Endodermal cell (in vitro differentiated cells): ENCODE data around the gene PLBD2. TPM values are rescaled to one million over a fixed set of nuclear protein-coding genes. Genes with fewer than 3 reads are reported as not detected.

Experiments used
- DNase-seq: peaks from one replicate; pipeline ENCODE4 v3.0.0-alpha.2; 2017
- H3K27ac ChIP-seq: 2 replicates; pipeline ENCODE4 v1.5.1; 2013; ENCODE audit warnings: mild to moderate bottlenecking, low read depth, low read length, moderate library complexity
- H3K27me3 ChIP-seq: 2 replicates; pipeline ENCODE4 v1.6.1; 2013; ENCODE audit warnings: mild to moderate bottlenecking, low read length, moderate library complexity; ENCODE audit not compliant: insufficient read depth, control insufficient read depth, poor library complexity, severe bottlenecking
- H3K36me3 ChIP-seq: 2 replicates; pipeline ENCODE4 v1.7.0; 2013; ENCODE audit warnings: mild to moderate bottlenecking, low read length, moderate library complexity; ENCODE audit not compliant: control insufficient read depth, insufficient read depth
- H3K4me1 ChIP-seq: one replicate; pipeline ENCODE4 v1.7.0; 2013; ENCODE audit warnings: low read length; ENCODE audit not compliant: control insufficient read depth, insufficient read depth
- H3K4me3 ChIP-seq: 2 replicates; pipeline ENCODE4 v1.5.1; 2013; ENCODE audit warnings: mild to moderate bottlenecking, low read length, moderate library complexity
- H3K9ac ChIP-seq: 2 replicates; pipeline ENCODE4 v1.6.1; 2013; ENCODE audit warnings: mild to moderate bottlenecking, low read length, moderate library complexity; ENCODE audit not compliant: poor library complexity, severe bottlenecking; ENCODE audit errors: extremely low read depth
- H3K9me3 ChIP-seq: 2 replicates; pipeline ENCODE4 v1.6.1; 2013; ENCODE audit warnings: mild to moderate bottlenecking, low read length, moderate library complexity; ENCODE audit not compliant: control insufficient read depth
- H3K27ac Mint-ChIP-seq: 2 replicates; pipeline ENCODE4 v1.8.0; 2020; ENCODE audit warnings: mixed read lengths
- H3K27me3 Mint-ChIP-seq: 2 replicates; pipeline ENCODE4 v1.8.0; 2021; ENCODE audit warnings: mild to moderate bottlenecking, mixed read lengths; ENCODE audit not compliant: insufficient read depth
- H3K36me3 Mint-ChIP-seq: 2 replicates; pipeline ENCODE4 v1.8.0; 2020; ENCODE audit warnings: low read depth, mixed read lengths
- H3K4me1 Mint-ChIP-seq: 2 replicates; pipeline ENCODE4 v1.8.0; 2020; ENCODE audit warnings: mixed read lengths
- H3K4me3 Mint-ChIP-seq: 2 replicates; pipeline ENCODE4 v1.8.0; 2020; ENCODE audit warnings: mild to moderate bottlenecking, moderate library complexity, mixed read lengths
- H3K9me3 Mint-ChIP-seq: 2 replicates; pipeline ENCODE4 v1.8.0; 2020; ENCODE audit warnings: mild to moderate bottlenecking, mixed read lengths
- CTCF ChIP-seq: fragments of 200-600 bp; sonication (generic); conservative IDR thresholded peaks from 2 replicates; pipeline ENCODE4 v1.5.0; 2021; ENCODE audit warnings: antibody characterized with exemption, mild to moderate bottlenecking
- WGBS, 2 experiments: methylation state at CpG; one replicate each; pipeline versions ENCODE4 v1.1.5 to v1.1.7; 2013; ENCODE audit warnings: missing lambda C conversion rate in 2 of 2, mixed read lengths in 1 of 2; ENCODE audit not compliant: insufficient coverage in 1 of 2, insufficient read length in 1 of 2; 5-methylcytosine and 5-hydroxymethylcytosine counted together
- total RNA-seq, 2 donors: library from RNA; stranded (reverse); fragmentation: NEBNext Ultra II Directional in 1 of 2; extraction: Animal tissue kit (Norgen Biotek cat#: 25700) in 1 of 2; gene quantifications; 2 replicates in 1 of 2; 3 replicates in 1 of 2; pipeline ENCODE4 v1.2.1, GENCODE V29; 2021

Gene PLBD2
- total RNA-seq, 2 donors from 2014 or later, result 19.6 to 27.6 TPM

- TF ChIP-seq CTCF, result no peak
- no peak overlapping the region for H3K4me3 ChIP-seq
- Mint-ChIP-seq H3K4me3 (no peak overlapping the region), H3K36me3 (no peaks in the 10 kb centered on the region), H3K4me1 (peaks cover 1% of the 10 kb centered on the region), H3K27ac (no peak overlapping the region), H3K27me3 (peaks cover 12% of the 10 kb centered on the region), H3K9me3 (peaks cover 5% of the 10 kb centered on the region)
- no peaks in the 10 kb centered on the region for H3K4me1 ChIP-seq
- H3K9me3 ChIP-seq, result no peaks in the 10 kb centered on the region
- no peaks in the 10 kb centered on the region for H3K36me3 ChIP-seq
- DNase-seq, result no peak
- no peak overlapping the region for H3K9ac ChIP-seq
- H3K27me3 ChIP-seq, result peaks cover 9% of the 10 kb centered on the region
- no peak overlapping the region for H3K27ac ChIP-seq
Observed at GRCh38 chr12:113432986-113433385, 74.6 kb downstream of the PLBD2 start.

- no peak for DNase-seq
- H3K9me3 ChIP-seq, result no peaks in the 10 kb centered on the region
- peaks cover 7% of the 10 kb centered on the region for H3K4me1 Mint-ChIP-seq
- no peak overlapping the region for H3K4me3 Mint-ChIP-seq
- H3K36me3 ChIP-seq, result no peaks in the 10 kb centered on the region
- no peak overlapping the region for H3K4me3 ChIP-seq
- no peaks in the 10 kb centered on the region for H3K9me3 Mint-ChIP-seq
- no peaks in the 10 kb centered on the region for H3K4me1 ChIP-seq
- no peak for TF ChIP-seq CTCF
- H3K9ac ChIP-seq, result no peak overlapping the region
- peaks cover 11% of the 10 kb centered on the region for H3K27me3 Mint-ChIP-seq
- H3K27ac ChIP-seq, result no peak overlapping the region
- H3K36me3 Mint-ChIP-seq, result no peaks in the 10 kb centered on the region
- H3K27ac Mint-ChIP-seq, result no peak overlapping the region
- WGBS, 2 experiments, result 94 to 95% methylated on average over 2 to 5 of the region's 5 CpGs
- peaks cover 31% of the 10 kb centered on the region for H3K27me3 ChIP-seq
Observed at GRCh38 chr12:113435367-113435766, 77.0 kb downstream of the PLBD2 start.

- WGBS, 2 experiments, result 89 to 94% methylated on average over 5 to 6 of the region's 6 CpGs
- Mint-ChIP-seq H3K27me3 (peaks cover 18% of the 10 kb centered on the region), H3K4me3 (no peak overlapping the region), H3K36me3 (no peaks in the 10 kb centered on the region), H3K9me3 (no peaks in the 10 kb centered on the region), H3K27ac (no peak overlapping the region), H3K4me1 (peaks cover 17% of the 10 kb centered on the region)
- H3K27me3 ChIP-seq, result peaks cover 35% of the 10 kb centered on the region
- no peak overlapping the region for H3K4me3 ChIP-seq
- no peak for DNase-seq
- no peak overlapping the region for H3K27ac ChIP-seq
- no peak overlapping the region for H3K9ac ChIP-seq
- peaks cover 2% of the 10 kb centered on the region for H3K4me1 ChIP-seq
- H3K9me3 ChIP-seq, result no peaks in the 10 kb centered on the region
- no peaks in the 10 kb centered on the region for H3K36me3 ChIP-seq
- no peak for TF ChIP-seq CTCF
Observed at GRCh38 chr12:113436586-113436985, 78.2 kb downstream of the PLBD2 start.
